Measurements from ENCODE around the gene CXorf58. TPM values are rescaled to one million over a fixed set of nuclear protein-coding genes. Genes with fewer than 3 reads are reported as not detected.

The CXorf58 gene
- total and polyA plus RNA-seq, 3 donors from 2014 or later: 2.6 to 6.5 (median 5.7) TPM

GRCh38 chrX:23901060-23901459 lies 6.7 kb upstream of the CXorf58 start:
- H3K9me3 ChIP-seq: no peaks in the 10 kb centered on the region
- peak overlapping the region in 1 of 2 donors; percentile 45 for H3K27ac ChIP-seq
- no peaks in the 10 kb centered on the region for H3K36me3 ChIP-seq (ENCODE audit: low read depth, missing control alignments)
- H3K27me3 ChIP-seq: no peaks in the 10 kb centered on the region
- TF ChIP-seq CTCF (IDR thresholded peaks at IDR 0.05): no peak
- TF ChIP-seq POLR2A (IDR thresholded peaks at IDR 0.05): no peak
- intact Hi-C loops (cut with DNase I; ENCODE audit: low total_unique reads): loop anchor here (10.0 kb wide), 1 partner anchor 116 kb away; the partner anchor contains the start of gene SAT1
- no peak overlapping the region for H3K4me3 ChIP-seq
- 85 to 86% methylated on average over 3 of the region's 3 CpGs for WGBS, 2 donors
- peaks cover 16% of the 10 kb centered on the region for H3K4me1 ChIP-seq
- no peak for DNase-seq

DNA sequence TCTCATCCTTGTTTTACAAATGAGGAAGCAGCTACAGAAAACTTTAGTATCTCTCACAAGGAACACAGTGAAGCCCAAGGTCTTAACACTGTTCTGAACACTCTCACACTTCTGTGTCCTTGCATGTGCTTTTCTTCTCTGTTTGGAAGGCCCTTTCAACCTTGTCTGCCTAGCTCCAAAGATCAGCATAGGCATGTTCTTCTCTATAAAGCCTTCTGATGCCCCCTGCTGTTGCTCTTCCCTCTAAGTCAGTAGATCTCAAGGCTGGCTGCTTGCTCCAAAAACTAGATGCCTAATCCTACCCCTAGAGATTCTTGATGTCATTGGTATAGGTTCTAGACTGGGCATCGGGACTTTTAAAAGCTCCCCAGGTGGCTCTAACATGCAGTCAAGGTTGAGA lies 6.0 kb upstream of the CXorf58 start:
- no peaks in the 10 kb centered on the region for H3K36me3 ChIP-seq (ENCODE audit: low read depth, missing control alignments)
- peaks cover 16% of the 10 kb centered on the region for H3K4me1 ChIP-seq
- intact Hi-C loops (cut with DNase I; ENCODE audit: low total_unique reads): loop anchor here (10.0 kb wide), 1 partner anchor 117 kb away; the partner anchor contains the start of gene SAT1
- H3K27ac ChIP-seq: peak overlapping the region in 1 of 2 donors; percentile 45
- WGBS, 2 donors: 15 to 33% methylated on average over 1 of the region's 1 CpG
- H3K27me3 ChIP-seq: no peaks in the 10 kb centered on the region
- no peaks in the 10 kb centered on the region for H3K9me3 ChIP-seq
- no peak overlapping the region for H3K4me3 ChIP-seq
- no peak for TF ChIP-seq POLR2A (IDR thresholded peaks at IDR 0.05)
- TF ChIP-seq CTCF (IDR thresholded peaks at IDR 0.05): peak; percentile 17 to 63 (median 43)
- DNase-seq: peak; percentile 80

DNA sequence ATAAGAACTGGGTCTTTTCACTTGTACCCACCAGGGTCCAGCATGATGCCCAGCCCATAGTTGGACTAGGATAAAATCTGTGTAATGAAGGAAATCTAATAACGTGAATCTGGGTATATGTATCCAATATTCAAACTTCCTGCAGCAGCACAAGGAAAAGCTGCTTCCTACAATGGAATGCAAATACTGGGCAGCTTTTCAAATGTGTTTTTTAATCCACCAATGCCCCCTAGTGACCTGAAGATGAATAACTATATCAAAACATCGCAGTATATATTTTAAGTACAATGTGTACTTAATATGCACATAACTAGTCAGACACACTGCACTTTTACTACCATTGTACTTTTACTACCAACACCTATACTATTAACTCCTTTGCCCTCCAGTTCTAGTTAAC lies 5.4 kb upstream of the CXorf58 start:
- TF ChIP-seq POLR2A (IDR thresholded peaks at IDR 0.05) (no peak), CTCF (IDR thresholded peaks at IDR 0.05) (peak in 2 of 3 experiments; percentile 52 to 65)
- intact Hi-C loops (cut with DNase I; ENCODE audit: low total_unique reads): loop anchor here (10.0 kb wide), 1 partner anchor 118 kb away; the partner anchor contains the start of gene SAT1
- Histone ChIP-seq H3K27me3 (no peaks in the 10 kb centered on the region), H3K27ac (peak overlapping the region in 1 of 2 donors; percentile 45), H3K4me3 (no peak overlapping the region), H3K4me1 (peaks cover 16% of the 10 kb centered on the region), H3K36me3 (ENCODE audit: low read depth, missing control alignments) (no peaks in the 10 kb centered on the region), H3K9me3 (no peaks in the 10 kb centered on the region)
- no peak for DNase-seq
- 22 to 30% methylated on average over 2 of the region's 2 CpGs for WGBS, 2 donors

DNA sequence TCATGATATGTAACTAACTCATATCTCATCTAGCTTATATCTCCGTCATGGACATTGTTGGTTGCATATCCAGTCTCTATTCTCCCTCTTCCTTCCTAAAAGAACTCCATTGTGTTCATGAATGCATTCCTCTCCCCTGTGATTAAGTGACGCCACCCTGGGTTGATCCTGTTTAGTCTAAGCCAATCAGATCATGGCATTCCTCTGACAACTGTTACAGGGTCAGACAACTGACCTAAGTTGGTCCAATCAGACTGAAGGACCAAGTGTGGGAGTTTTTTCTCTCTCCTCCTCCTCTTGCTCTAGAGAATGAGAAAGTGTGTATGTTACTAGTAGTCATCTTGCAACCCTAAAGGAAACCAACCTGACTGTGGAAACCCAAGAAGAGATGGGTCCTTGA lies 3.7 kb upstream of the CXorf58 start:
- Histone ChIP-seq H3K36me3 (ENCODE audit: low read depth, missing control alignments) (no peaks in the 10 kb centered on the region), H3K9me3 (no peaks in the 10 kb centered on the region), H3K27me3 (no peaks in the 10 kb centered on the region), H3K27ac (no peak overlapping the region), H3K4me1 (peaks cover 8% of the 10 kb centered on the region), H3K4me3 (no peak overlapping the region)
- DNase-seq: no peak
- no peak for TF ChIP-seq POLR2A (IDR thresholded peaks at IDR 0.05)
- TF ChIP-seq CTCF (IDR thresholded peaks at IDR 0.05): no peak
- WGBS, 2 donors: 62 to 71% methylated on average over 1 to 2 of the region's 2 CpGs
- intact Hi-C loops (cut with DNase I; ENCODE audit: low total_unique reads): loop anchor here (10.0 kb wide), 1 partner anchor 119 kb away; the partner anchor contains the start of gene SAT1

DNA sequence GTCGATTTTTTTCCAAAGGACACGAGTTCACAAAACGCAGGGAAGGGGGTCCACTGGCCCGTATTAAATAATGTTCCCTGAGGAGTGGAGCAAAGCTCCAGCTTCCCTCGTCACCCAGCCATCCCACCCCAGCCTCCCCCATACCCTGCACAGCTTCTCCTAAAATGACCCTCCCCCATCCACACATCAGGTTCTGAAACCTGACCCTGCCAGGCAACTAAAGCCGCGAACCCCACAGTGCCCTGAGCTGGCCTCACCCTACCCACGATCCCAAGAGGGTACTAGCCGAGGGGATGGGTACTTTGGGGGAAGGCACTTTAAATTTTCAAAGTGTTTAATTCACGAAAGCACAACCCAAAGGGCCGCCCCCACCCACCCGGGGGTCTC lies 702 bp upstream of the CXorf58 start:
- WGBS, 2 donors: 1 to 2% methylated on average over 8 to 12 of the region's 12 CpGs
- Histone ChIP-seq H3K9me3 (no peaks in the 10 kb centered on the region), H3K4me3 (peak overlapping the region; percentile 59 to 73), H3K4me1 (peaks cover 2% of the 10 kb centered on the region), H3K27me3 (no peaks in the 10 kb centered on the region), H3K36me3 (ENCODE audit: low read depth, missing control alignments) (no peaks in the 10 kb centered on the region), H3K27ac (peak overlapping the region; percentile 81 to 84)
- intact Hi-C loops (cut with DNase I; ENCODE audit: low total_unique reads): loop anchor here (10.0 kb wide), 1 partner anchor 122 kb away; the partner anchor contains the start of gene SAT1
- DNase-seq: no peak
- TF ChIP-seq POLR2A (IDR thresholded peaks at IDR 0.05) (no peak), CTCF (IDR thresholded peaks at IDR 0.05) (no peak)

Data from testis (tissue), 3 donors.